GM04503 (cell line): Measurements from ENCODE around the gene CCDC88B.
"Not testable (repeated sequence)": the region's sequence is repeated elsewhere in the genome, so short reads cannot be mapped to it uniquely, and the experiment has no call there.

Experiments
- DNase-seq: peaks from one replicate; pipeline ENCODE4 v3.0.0-alpha.2; 2012; ENCODE audit warnings: low read depth

Gene CCDC88B

DNA sequence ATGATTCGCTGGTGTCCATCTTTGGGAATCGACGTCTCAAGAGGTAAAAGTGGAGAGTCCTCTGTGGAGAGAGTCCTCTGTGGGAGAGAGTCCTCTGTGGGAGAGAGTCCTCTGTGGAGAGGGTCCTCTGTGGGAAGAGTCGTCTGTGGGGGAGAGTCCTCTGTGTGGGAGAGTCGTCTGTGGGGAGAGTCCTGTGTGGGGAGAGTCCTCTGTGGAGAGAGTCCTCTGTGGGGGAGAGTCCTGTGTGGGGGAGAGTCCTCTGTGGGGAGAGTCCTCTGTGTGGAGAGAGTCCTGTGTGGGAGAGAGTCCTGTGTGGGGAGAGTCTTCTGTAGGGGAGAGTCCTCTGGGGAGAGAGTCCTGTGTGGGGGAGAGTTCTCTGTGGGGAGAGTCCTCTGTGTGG, 19.0 kb upstream of the CCDC88B start:
- DNase-seq = no peak

DNA sequence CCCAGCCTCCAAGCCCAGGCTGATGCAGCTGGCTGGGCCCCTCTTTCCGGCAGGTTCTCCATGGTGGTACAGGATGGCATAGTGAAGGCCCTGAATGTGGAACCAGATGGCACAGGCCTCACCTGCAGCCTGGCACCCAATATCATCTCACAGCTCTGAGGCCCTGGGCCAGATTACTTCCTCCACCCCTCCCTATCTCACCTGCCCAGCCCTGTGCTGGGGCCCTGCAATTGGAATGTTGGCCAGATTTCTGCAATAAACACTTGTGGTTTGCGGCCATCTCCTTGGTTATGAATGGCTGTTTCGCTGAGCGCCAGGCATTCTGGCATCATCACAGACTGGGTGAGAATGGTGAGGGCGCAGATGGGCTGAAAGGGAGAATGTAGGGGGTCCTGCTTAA, 18.5 kb upstream of the CCDC88B start:
- DNase-seq = no peak

DNA sequence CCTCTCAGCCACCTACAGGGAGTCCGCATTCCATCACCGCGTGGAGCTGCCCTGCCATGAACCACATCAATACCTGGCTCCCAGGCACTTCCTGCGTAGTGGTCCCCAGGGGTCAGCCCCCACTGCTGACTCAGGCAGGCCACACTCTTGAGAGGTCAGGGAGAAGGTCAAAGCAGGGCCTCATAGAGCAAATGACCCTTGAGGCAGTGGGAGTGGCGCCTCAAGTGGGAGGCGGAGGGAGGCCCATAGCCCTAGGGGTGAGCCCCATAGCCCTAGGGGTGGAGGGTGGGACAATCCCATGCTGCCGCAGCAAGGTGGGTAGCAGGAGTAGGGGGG, 17.1 kb upstream of the CCDC88B start:
- DNase-seq = no peak

DNA sequence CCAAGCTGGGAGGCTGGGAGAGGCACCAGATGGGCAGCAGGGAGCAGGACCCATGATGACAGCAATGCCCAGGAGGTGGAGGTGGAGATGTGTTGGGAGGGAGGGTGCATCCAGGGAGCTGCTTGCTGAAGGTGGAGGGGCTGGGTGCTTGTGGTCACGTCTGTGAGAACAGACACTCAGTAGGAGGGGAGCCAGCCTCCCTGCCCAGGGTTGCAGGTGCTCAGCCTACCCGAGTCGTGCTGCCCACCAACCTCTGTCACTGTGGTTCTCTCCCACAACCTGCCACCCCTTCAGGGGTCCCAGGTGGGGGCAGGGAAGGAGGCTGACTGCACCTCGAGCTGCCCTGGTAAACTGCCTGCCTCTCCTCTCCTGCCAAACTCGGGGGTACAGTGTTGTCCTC, 16.6 kb upstream of the CCDC88B start:
- no peak for DNase-seq

DNA sequence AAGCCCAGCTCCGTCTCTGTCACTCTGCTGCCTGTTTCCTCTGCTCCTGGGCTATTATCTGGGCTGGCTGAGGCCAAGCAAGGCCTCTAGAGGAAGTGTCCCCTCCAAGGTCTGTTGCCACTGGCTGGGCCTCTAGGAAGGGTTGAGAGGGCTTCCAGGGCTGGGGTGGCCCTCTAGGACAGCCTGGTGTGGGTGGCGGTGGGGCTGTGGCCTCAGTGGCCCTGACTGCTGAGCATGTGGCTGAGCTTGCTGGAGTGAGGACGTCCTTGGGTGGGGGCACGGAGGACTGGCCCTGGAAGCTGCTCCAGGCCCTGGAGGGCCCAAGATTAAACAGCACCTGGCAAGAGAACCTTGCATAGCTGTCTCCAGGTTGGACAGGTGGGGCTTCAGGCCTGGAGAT, 16.0 kb upstream of the CCDC88B start:
- DNase-seq = not testable (repeated sequence)

DNA sequence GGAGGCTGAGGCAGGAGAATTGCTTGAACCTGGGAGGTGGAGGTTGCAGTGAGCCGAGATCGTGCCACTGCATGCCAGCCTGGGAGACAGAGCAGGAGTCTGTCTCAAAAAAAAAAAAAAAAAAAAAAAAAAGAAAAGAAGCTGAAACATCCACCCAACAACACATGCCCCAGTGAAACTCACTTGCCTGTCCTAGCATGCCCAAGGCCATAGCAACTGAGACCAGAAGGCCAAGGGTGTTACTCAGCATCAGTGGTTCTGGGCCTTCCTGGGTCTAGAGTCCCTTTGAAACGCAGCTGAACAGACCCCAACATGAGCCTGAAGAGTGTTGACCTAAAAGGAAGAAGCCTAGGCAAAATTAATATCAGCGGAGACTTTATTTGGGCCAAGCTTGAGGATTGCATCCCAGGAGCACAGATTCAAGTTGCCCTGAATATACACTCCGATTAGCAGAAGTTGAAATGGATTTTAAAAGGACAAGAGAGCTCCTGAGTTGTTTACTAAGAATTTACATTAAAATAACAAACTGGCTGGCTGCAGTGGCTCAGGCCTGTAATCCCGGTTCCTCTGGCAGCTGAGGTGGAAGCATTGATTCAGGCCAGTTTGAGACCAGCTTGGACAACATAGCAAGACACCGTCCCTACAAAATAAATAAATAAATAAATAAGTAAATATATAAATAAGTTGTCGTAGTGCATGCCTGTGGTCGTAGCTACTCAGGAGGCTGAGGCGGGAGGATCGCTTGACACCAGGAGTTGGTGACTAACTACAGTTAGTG, 15.1 kb upstream of the CCDC88B start:
- DNase-seq = no peak

DNA sequence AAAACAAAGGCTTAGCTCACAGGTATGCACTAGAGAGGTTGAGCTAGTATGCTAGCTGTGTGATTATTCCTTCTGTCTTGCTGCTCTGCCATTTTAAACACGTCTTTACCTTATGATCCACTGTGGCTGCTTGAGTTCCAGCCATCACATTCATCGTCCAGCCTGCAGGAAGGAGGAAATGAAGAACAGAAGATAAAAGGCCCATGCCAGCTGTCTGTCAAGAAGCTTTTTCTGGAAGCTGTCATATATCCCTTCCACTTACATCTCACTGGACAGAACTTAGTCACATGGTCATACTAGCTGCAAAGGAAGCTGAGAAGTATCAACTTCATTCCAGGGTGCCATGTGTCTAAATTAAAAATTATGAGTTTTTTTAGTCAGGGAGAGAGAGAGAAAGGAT, 12.6 kb upstream of the CCDC88B start:
- DNase-seq = no peak

DNA sequence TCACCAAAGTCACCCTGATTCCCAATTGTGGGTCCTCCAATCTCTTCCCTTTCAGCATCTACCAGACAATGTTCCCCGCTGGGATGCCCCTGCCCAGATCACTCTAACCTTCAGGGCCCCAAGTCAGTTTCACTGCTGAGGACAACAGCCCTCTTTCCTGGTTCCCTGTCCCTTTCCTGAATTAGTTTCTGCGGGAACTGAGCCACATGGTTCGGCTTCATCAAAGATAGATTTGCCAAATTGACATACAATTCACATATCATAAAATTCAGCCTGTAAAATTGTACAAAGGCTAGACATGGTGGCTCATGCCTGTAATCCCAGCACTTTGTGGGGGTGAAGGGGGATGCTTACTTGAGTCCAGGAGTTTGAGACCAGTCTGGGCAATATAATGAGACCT, 12.0 kb upstream of the CCDC88B start:
- DNase-seq = no peak

DNA sequence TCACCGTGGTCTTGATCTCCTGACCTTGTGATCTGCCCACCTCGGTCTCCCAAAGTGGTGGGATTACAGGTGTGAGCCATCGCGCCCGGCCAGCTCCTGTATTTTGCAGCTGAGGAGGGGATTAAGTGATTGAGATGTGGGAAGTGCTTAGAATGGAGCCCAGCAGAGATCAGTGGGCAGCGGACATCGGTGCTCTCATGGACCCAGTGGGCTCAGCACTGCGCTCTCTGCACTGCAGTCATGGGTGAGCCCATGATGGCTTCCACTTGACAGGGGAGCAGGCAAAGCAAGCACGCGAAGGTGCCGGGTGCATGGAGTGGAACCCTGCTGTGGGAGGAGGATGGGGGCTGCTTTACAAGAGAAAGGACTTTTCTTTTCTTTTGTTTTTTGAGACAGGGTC, 9.1 kb upstream of the CCDC88B start:
- DNase-seq = no peak

DNA sequence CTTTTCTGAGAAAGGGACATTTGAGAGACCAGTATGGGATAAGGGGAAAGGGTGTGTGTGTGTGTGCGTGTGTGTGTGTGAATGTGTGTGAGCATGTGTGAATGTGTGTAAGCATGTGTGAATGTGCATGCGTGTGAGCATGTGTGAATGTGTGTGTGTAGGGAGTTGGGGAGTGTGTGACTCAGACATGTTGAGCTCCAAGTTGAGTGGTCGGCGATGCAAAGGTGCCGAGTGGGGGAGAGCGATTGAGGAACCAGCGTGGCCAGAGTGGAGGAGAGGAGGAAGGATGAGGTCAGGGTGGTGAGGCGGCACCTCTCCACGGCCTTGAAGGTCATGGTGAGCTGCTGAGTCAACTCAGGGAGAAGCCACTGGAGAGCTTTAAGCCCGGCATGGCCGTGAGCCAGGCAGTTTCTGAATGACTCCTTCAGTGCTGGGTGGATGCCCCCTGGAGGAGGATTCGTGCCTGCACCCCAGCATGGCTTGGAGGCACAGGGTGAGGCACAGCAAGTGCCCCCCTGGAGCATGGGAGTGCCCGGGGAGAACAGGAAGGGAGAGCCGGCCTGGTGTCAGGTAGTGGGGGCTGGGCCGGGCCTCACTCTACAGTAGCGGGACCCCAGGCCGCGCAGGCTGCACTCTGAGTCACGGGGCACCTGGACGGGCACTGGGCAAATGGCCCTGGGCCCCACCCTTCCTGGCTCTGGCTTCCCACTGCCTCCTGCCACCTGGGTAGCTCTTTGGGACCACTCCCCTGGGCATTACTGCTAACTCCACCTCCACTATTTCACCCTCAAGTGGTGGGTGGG, 8.2 kb upstream of the CCDC88B start:
- DNase-seq = peak; percentile 79

DNA sequence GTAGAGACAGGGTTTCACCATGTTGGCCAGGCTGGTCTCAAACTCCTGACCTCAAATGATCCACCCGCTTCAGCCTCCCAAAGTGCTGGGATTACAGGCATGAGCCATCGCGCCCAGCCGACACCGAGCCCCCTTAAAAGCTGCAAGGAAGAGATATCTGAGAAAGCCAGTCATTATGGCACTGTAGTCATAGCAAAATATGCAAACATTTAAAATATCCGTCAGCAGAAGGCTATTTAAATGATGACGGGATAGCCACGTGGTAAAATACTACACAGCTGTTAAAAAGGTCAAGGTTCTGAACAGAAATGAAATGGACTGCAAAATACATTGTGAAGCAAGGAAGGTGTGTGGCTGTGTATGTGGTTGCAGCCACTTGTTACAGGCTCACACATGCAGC, 6.4 kb upstream of the CCDC88B start:
- no peak for DNase-seq

DNA sequence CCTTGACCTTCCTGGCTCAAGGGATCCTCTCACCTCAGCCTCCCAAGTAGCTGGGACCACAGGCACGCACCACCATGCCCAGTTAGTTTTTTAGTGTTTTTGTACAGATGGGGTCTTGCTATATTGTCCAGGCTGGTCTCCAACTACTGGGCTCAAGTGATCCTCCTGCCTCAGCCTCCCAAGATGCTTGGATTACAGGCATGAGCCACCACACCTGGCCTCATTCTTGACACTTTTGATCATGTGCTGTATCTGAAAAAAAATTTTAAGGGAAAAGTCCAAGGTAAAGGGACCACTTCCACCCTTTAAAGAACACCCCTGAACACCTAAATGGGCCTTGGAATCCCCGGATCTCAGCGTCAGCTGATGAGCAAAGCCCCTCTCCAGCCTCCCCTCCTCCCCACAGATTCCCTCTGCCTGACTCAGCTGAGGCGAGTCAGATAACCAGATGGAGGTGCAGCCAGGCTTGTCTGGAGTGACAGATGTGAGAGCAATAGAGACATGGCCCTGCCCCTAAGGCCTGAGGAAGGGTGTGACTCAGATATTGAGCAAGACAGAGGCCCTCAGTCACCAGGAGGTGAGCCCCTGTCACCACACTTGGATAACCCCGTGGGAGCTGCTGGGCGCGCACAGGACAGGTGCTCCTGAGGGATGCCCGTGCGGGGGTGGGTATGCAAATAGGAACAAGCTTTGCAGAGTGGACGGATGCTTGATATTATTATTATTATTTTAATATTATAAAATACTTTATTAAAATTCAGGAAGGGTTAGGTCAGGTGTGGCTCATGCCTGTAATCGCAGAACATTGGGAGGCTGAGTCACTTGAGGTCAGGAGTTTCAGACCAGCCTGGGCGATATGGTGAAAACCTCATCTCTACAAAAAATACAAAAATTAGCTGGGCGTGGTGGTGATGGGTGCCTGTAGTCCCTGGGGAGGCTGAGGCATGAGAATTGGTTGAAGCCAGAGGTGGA, 5.0 kb upstream of the CCDC88B start:
- DNase-seq = peak; percentile 84

DNA sequence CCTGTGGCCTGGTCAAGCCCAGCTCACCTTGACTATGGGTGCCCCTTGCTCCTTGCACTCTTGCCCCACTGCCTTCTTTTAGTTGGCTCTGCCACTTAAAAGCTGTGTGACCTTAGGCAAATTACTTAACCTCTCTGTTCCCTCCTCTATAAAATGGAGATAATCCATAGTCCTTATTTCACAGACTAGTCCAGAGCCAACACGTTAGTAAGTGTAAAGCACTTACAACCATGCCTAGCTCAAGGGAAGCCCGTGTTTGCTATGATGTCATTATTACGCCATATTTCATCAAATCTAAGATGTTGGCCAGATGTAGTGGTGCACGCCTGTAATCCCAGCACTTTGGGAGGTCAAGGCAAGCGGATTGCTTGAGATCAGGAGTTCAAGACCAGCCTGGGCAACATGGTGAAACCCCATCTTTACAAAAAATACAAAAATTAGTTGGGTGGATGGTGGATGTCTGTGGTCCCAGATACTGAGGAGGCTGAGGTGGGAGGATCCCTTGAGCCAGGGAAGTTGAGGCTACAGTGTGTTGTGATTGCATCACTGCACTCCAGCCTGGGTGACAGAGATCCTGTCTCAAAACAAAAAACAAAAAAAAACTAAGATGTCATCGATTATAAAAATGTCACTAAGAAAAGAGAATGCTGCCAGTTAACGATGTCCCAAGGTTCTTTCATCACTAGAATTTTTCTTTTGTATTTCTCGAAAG, 2.3 kb upstream of the CCDC88B start:
- no peak for DNase-seq

DNA sequence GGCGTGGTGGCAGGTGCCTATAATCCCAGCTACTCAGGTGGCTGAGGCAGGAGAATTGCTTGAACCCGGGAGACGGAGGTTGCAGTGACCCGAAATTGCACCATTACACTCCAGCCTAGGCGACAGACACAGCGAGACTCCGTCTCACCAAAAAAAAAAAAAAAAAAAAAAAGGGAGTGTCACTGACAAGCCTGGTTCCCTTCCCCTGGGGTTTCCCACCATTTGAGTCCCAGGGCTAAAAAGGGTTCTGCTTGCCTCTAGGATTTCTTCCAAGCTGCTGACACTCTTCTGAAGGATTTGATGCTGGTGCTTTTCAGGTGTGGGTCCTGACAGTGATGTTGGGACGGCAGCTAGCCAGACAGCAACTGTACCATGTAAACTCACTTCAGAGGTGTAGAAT, 1.3 kb upstream of the CCDC88B start:
- no peak for DNase-seq

DNA sequence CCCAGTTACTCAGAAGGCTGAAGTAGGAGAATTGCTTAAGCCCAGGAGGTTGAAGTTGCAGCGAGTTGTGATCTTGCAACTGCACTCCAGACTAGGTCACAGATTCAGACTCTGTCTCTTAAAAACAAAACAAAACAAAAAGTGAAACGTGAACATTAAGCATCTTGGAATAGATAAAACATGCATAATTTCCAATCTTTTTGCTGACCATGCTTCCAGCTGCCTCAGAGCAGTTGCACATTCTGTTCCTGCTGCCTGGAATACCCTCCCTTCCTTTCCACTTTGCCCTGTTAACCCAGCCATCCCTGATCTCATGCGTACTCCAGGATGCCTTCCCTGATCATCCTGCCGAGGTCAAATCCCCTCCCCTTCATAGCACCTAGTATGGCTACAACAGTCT, 718 bp upstream of the CCDC88B start:
- DNase-seq = no peak

DNA sequence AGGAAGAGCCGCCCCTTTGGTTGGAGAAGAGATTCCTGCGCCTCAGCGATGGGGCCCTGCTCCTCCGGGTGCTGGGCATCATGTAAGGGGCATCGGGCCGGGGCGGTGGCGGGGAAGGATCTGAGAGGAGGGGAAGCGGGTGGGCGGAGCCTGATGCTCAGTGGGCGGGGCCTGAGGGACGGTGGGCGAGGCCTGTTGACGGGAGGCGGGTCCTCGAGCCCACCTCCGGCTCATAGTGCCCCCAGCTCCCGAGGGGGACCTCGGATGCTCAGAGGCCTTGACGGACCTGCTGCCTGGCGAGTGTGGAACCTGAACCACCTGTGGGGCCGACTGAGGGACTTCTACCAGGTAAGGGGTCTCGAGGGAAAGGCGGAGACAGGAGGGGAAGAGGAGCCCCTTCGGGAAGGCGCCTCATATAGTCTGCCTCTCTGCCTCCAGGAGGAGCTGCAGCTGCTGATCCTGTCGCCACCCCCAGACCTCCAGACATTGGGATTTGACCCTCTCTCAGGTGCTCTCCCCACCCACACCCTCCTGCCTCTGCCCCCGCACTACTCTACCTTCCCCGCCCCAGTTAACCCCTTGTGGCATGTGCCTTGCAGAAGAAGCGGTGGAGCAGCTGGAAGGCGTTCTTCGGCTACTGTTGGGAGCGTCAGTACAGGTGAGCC, 799 bp downstream of the CCDC88B start:
- no peak for DNase-seq

DNA sequence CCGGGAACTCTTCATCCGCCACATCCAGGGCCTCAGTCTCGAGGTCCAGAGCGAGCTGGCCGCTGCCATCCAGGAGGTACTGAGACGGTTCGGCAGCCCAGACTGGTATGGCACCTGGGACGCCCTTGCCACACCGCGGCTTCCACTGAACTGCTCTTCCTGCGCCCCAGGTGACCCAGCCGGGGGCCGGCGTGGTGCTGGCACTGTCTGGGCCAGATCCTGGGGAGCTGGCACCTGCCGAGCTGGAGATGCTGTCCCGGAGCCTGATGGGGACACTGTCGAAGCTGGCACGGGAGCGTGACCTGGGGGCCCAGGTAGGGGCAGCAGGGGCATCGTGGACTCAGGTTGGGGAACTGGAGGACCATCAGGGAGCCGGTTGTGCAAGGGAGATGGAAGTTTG, 1.4 kb downstream of the CCDC88B start:
- DNase-seq = no peak

DNA sequence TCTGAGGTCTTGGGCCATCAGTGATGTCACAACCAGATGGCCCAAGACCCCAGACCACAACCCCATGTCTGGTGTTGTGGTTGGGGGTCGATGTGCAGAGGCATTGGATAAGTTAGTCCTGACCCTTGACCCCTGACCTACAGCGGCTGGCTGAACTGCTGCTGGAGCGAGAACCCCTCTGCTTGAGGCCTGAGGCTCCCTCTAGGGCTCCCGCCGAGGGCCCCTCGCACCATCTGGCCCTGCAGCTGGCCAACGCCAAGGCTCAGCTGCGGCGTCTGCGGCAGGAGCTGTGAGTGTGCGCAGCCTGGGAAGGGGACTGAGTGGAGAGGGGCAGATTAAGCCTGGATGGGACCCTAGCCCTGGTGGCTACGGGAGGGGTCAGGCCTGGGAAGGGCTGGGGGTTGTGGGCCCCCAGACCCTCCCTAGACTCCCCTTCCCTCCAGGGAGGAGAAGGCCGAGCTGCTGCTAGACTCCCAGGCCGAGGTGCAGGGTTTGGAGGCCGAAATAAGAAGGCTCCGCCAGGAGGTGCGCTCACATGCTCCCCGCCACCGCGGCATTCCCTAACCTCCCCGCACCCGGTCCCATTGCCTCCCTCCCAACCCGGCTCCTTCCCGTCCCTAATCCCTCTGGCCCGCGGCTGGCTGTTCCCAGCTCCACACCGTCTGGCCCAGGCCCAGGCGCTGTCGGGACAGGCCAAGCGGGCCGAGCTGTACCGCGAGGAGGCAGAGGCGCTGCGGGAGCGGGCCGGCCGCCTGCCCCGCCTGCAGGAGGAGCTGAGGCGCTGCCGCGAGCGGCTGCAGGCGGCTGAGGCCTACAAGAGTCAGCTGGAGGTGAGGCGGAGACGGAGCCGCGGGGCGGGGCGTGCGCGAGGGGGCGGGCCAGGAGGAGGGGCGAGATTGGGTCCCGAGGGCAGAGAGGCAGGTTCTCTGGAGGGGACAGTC, 2.1 kb downstream of the CCDC88B start:
- peak; percentile 39 for DNase-seq

DNA sequence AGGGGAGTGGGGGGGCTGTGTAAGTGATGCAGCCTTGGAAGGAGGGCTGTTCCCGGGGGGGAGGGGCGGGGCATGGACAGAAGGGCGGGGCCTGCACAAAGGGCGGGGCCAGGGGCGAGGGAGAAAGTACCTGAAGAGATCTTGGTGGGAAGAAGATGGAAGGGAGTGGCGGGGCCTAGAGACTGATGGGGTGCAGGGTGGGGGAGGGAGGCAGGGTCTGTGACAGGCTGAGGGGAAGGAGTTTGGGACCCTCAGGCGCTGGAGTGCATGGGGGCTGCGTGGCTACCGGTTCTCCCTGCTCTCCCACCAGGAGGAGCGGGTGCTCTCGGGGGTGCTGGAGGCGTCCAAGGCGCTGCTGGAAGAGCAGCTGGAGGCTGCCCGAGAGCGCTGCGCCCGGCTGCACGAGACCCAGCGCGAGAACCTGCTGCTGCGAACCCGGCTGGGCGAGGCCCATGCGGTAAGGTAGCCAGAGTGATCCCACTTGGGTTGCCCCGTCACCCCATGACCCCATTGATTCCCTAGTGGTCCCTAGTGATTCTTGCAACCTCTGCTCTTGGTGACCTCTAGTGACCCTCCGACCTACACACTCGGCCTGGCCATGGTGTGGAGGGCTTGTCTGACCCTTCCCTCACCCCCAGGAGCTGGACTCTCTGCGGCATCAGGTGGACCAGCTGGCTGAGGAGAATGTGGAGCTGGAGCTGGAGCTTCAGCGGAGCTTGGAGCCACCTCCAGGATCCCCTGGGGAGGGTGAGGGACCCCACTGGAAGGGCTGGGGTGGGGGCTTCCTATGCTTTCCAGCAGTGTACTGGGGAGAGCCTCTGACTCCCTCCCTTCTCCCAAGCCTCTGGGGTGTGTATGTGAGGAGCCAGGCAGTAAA, 3.1 kb downstream of the CCDC88B start:
- DNase-seq = no peak
